Type B pancreatic cell (in vitro differentiated cells): Measurements from ENCODE around the gene ZNF23. TPM values are rescaled to one million over a fixed set of nuclear protein-coding genes. Genes with fewer than 3 reads are reported as not detected.

ENCODE experiments used
- DNase-seq: peaks from one replicate; pipeline ENCODE4 v3.0.0; 2021; ENCODE audit warnings: mixed read lengths; ENCODE audit not compliant: unreplicated experiment; ENCODE audit errors: extremely low spot score
- H3K27ac Mint-ChIP-seq: 2 replicates; pipeline ENCODE4 v1.8.0; 2021; ENCODE audit warnings: mild to moderate bottlenecking, mixed read lengths
- H3K27me3 Mint-ChIP-seq: 2 replicates; pipeline ENCODE4 v1.8.0; 2021; ENCODE audit warnings: mixed read lengths
- H3K36me3 Mint-ChIP-seq: 2 replicates; pipeline ENCODE4 v1.8.0; 2021; ENCODE audit warnings: mixed read lengths
- H3K4me1 Mint-ChIP-seq: one replicate; pipeline ENCODE4 v1.8.0; 2021; ENCODE audit warnings: mixed read lengths; ENCODE audit not compliant: unreplicated experiment
- H3K4me3 Mint-ChIP-seq: 2 replicates; pipeline ENCODE4 v1.8.0; 2021; ENCODE audit warnings: mild to moderate bottlenecking, mixed read lengths
- H3K9me3 Mint-ChIP-seq: 2 replicates; pipeline ENCODE4 v1.8.0; 2021; ENCODE audit warnings: mixed read lengths
- total RNA-seq: library from RNA; stranded (reverse); gene quantifications from 2 replicates; pipeline ENCODE4 v1.2.1, GENCODE V29; 2021; ENCODE audit warnings: low replicate concordance
- TF ChIP-seq, protein P1 (sequence below): fragments of 200-600 bp; sonication (generic); conservative IDR thresholded peaks from 2 replicates; pipeline ENCODE4 v1.5.0; 2021; ENCODE audit warnings: antibody characterized with exemption, mild to moderate bottlenecking

The ZNF23 gene
- total RNA-seq, 1 donor from 2014 or later = 11.1 TPM

DNA sequence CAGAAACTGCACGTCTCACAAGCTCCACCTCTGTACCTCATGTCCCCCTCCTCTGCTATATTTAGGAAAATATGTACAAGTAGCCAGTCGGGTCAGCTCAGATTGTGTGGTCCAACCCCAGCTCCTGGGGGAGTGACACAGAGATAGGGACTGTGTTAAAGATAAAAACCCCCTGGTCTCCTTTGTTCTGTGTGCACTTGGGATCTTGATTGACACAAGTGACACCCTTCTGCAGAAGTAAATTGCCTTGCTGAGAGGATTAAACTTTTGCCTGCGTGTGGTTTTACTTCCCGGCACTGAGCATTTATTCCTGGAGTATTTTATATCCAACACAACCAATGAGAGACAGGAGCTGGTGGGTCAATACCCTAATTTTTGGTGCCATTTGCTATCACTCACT is 57.7 kb downstream of the ZNF23 start:
- H3K4me1 Mint-ChIP-seq = no peaks in the 10 kb centered on the region
- no peak for DNase-seq
- TF ChIP-seq, protein P1, sequence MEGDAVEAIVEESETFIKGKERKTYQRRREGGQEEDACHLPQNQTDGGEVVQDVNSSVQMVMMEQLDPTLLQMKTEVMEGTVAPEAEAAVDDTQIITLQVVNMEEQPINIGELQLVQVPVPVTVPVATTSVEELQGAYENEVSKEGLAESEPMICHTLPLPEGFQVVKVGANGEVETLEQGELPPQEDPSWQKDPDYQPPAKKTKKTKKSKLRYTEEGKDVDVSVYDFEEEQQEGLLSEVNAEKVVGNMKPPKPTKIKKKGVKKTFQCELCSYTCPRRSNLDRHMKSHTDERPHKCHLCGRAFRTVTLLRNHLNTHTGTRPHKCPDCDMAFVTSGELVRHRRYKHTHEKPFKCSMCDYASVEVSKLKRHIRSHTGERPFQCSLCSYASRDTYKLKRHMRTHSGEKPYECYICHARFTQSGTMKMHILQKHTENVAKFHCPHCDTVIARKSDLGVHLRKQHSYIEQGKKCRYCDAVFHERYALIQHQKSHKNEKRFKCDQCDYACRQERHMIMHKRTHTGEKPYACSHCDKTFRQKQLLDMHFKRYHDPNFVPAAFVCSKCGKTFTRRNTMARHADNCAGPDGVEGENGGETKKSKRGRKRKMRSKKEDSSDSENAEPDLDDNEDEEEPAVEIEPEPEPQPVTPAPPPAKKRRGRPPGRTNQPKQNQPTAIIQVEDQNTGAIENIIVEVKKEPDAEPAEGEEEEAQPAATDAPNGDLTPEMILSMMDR = no peak

DNA sequence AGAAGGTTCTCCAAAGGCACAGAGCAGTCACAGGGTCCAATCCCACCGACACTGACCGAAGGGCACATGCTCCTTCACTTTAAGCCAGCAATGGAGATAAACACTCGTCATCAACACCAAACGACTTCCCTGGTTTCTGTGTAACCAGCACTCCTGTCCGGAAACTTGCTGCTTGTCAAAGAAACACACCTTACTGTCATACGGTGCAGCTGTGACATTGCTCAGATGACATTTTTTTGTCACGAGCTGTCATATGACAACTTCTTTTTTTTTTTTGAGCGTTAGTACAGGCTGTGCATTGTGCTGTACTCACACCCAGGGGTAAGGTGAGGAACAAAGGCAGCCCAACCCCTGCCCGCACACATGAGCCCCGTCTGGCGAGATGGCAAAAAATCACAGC is 59.4 kb downstream of the ZNF23 start:
- no peaks in the 10 kb centered on the region for H3K36me3 Mint-ChIP-seq
- H3K4me3 Mint-ChIP-seq = no peak overlapping the region
- H3K27me3 Mint-ChIP-seq = peaks cover 20% of the 10 kb centered on the region
- peak overlapping the region; percentile 62 for H3K27ac Mint-ChIP-seq
- H3K4me1 Mint-ChIP-seq = no peaks in the 10 kb centered on the region
- DNase-seq = no peak
- TF ChIP-seq, protein P1 = no peak
- H3K9me3 Mint-ChIP-seq = no peaks in the 10 kb centered on the region

More for the DNA sequence above, 57.7 kb downstream of the ZNF23 start:
- H3K27me3 Mint-ChIP-seq = peaks cover 28% of the 10 kb centered on the region
- no peak overlapping the region for H3K27ac Mint-ChIP-seq
- H3K4me3 Mint-ChIP-seq = no peak overlapping the region
- H3K9me3 Mint-ChIP-seq = no peaks in the 10 kb centered on the region
- H3K36me3 Mint-ChIP-seq = no peaks in the 10 kb centered on the region

DNA sequence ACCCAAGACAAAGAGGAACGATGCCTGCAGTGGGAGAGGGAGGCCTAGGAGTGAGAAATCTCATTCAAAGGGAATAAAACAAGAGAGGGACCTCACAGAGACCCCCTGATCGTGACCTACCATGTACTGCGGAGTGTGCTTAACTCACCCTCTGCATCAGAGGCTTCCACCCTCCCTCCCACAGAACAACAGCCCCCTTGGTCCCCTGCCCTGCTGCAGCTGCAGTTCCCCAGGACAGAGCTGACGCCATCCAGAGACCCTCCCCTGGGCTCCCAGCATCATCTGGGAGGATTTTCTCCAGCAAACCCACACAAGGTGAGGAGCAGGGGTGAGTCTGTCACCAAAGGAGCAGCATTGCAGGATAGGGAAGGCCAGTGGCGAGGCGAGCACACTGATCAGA is 60.0 kb downstream of the ZNF23 start:
- Mint-ChIP-seq H3K4me3 (no peak overlapping the region), H3K9me3 (no peaks in the 10 kb centered on the region), H3K27me3 (peaks cover 15% of the 10 kb centered on the region), H3K27ac (no peak overlapping the region), H3K36me3 (no peaks in the 10 kb centered on the region), H3K4me1 (no peaks in the 10 kb centered on the region)
- DNase-seq = no peak
- TF ChIP-seq, protein P1 = no peak

DNA sequence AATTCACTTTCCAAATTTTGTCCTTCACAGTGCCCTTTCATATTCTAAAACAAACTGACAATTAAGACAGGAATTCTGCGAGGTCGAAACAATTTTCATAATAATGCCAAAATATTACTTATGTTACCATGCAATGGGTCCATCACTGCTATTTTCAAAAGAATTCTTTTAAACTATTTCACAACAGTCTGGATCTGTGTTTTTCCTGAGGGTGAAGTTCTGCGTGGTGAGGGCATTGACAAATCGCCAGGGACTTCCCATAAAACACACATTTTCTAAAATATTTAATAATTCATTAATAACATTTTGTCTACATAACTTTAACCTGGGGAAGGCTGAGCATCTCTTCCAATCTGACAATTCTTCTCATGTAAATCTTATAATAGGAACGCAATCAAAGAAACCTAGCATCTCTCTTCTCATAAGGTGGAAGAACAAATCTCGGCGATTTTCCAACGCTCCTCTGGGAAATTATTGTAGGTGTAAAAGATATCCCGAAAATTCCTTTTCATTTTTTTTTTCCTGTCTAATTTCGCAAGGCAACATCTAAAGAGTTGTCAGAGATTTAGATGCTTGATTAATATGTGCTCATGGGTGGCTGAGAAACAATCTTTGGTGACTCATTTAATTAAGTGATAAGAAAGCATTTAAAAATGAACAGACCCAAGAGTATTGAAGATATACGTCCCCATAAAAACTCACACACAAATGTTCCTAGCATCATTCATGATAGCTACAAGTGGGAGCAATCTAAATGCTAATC is 62.1 kb downstream of the ZNF23 start:
- DNase-seq = no peak
- TF ChIP-seq, protein P1 = no peak
- Mint-ChIP-seq H3K9me3 (no peaks in the 10 kb centered on the region), H3K27ac (no peak overlapping the region), H3K4me1 (no peaks in the 10 kb centered on the region), H3K4me3 (no peak overlapping the region), H3K27me3 (peaks cover 16% of the 10 kb centered on the region), H3K36me3 (no peaks in the 10 kb centered on the region)

Other genes with a start within 250 kb of the ZNF23 start
- gene HYDIN, start 231.5 kb downstream of the ZNF23 start, total RNA-seq = 5.6 and 19.7 TPM in 2 replicates
- gene CMTR2, start 172.8 kb downstream of the ZNF23 start, total RNA-seq = 30.2 and 31.3 TPM in 2 replicates
- 23.6 and 28.9 TPM in 2 replicates for gene CALB2, start 103.5 kb downstream of the ZNF23 start, total RNA-seq
- gene TLE7, start 20.2 kb downstream of the ZNF23 start, total RNA-seq = not detected in 2 replicates
- 6.0 and 7.6 TPM in 2 replicates for gene ZNF19, start 27.1 kb upstream of the ZNF23 start, total RNA-seq
- gene CHST4, start 64.2 kb upstream of the ZNF23 start, total RNA-seq = 0.33 TPM in 1 of 2 replicates, not detected in the other
- gene TAT, start 114.8 kb upstream of the ZNF23 start, total RNA-seq = 0.14 TPM in 1 of 2 replicates, not detected in the other
- gene MARVELD3, start 163.9 kb upstream of the ZNF23 start, total RNA-seq = 17.0 and 38.8 TPM in 2 replicates